Caco-2 (cell line): ENCODE measurements around the gene TMC1. TPM values are rescaled to one million over a fixed set of nuclear protein-coding genes. Genes with fewer than 3 reads are reported as not detected.

Experiments used
- BruUV-seq: library from RNA; stranded (reverse); fragments of 400-500 nt; replicated peaks from 2 replicates; lab custom pipeline; 2021; lab: Mats Ljungman, UMichigan
- CTCF ChIA-PET: fragments of 300-600 bp; sonication (Branson Sonifier 250); formaldehyde crosslinking; loops from one replicate; lab custom pipeline; 2022; ENCODE audit warnings: antibody characterized with exemption; lab: Charles Lee
- POLR2A ChIA-PET: fragments of 300-600 bp; sonication (Branson Sonifier 250); formaldehyde crosslinking; loops from one replicate; lab custom pipeline; 2022; ENCODE audit warnings: antibody characterized with exemption; lab: Charles Lee
- DNase-seq, 2 experiments: peaks; one replicate each; pipeline versions ENCODE4 v3.0.0 to v3.0.0-alpha.2; 2020 to 2022
- H3K27me3 ChIP-seq: replicated peaks from 2 replicates; pipeline ENCODE4 v1.6.0; 2011; ENCODE audit warnings: low read length; ENCODE audit not compliant: control insufficient read depth, insufficient read depth
- H3K36me3 ChIP-seq: 2 replicates; pipeline ENCODE4 v1.5.1; 2011; ENCODE audit warnings: low read length; ENCODE audit not compliant: control insufficient read depth, insufficient read depth
- H3K4me1 ChIP-seq: fragments of 250-450 bp; sonication (Bioruptor Pico); 2 replicates; pipeline ENCODE4 v1.5.1; 2020; ENCODE audit warnings: mild to moderate bottlenecking
- H3K4me3 ChIP-seq: 2 replicates; pipeline ENCODE4 v1.5.1; 2011; ENCODE audit warnings: low read depth, mild to moderate bottlenecking, control low read depth, low read length
- H3K9me3 ChIP-seq: fragments of 250-450 bp; sonication (Bioruptor Pico); 2 replicates; pipeline ENCODE4 v1.5.1; 2020; ENCODE audit warnings: mild to moderate bottlenecking, moderate library complexity
- H3K27ac Mint-ChIP-seq: one replicate; pipeline ENCODE4 v1.8.0; 2022; ENCODE audit warnings: mixed read lengths; ENCODE audit not compliant: unreplicated experiment
- H3K27me3 Mint-ChIP-seq: one replicate; pipeline ENCODE4 v1.8.0; 2022; ENCODE audit warnings: mixed read lengths; ENCODE audit not compliant: insufficient read depth, unreplicated experiment
- H3K36me3 Mint-ChIP-seq: one replicate; pipeline ENCODE4 v1.8.0; 2022; ENCODE audit warnings: mild to moderate bottlenecking, mixed read lengths; ENCODE audit not compliant: insufficient read depth, unreplicated experiment
- H3K4me1 Mint-ChIP-seq: one replicate; pipeline ENCODE4 v1.8.0; 2022; ENCODE audit warnings: low read depth, mixed read lengths; ENCODE audit not compliant: unreplicated experiment
- H3K4me3 Mint-ChIP-seq: one replicate; pipeline ENCODE4 v1.8.0; 2022; ENCODE audit warnings: mild to moderate bottlenecking, moderate library complexity, mixed read lengths; ENCODE audit not compliant: unreplicated experiment
- H3K9me3 Mint-ChIP-seq: one replicate; pipeline ENCODE4 v1.8.0; 2022; ENCODE audit warnings: mixed read lengths; ENCODE audit not compliant: unreplicated experiment
- intact Hi-C: fragments of 100-400 bp; cut with micrococcal nuclease; formaldehyde crosslinking; loops from one replicate; pipeline ENCODE4 v1.10.0; 2022; ENCODE audit not compliant: unreplicated experiment
- total RNA-seq: library from RNA; stranded (reverse); gene quantifications from 2 replicates; pipeline ENCODE4 v1.2.3, GENCODE V29; 2022
- TF ChIP-seq, protein P1 (sequence below), 2 experiments: fragments of 200-600 bp in 1 of 2; IDR thresholded peaks; 1 replicate in 1 of 2; 2 replicates in 1 of 2; pipeline versions ENCODE4 v1.5.1 to v1.8.0; 2011 to 2022; ENCODE audit warnings: antibody characterized with exemption in 1 of 2, control low read depth in 1 of 2, inconsistent platforms in 1 of 2, low read depth in 1 of 2, low read length in 1 of 2, mild to moderate bottlenecking in 1 of 2, moderate library complexity in 1 of 2; ENCODE audit not compliant: insufficient read depth in 1 of 2, severe bottlenecking in 1 of 2, unreplicated experiment in 1 of 2

TMC1 gene
- total RNA-seq, 1 experiment from 2014 or later = not detected

GRCh38 chr9:72773570-72773969 is 252.2 kb downstream of the TMC1 start:
- CTCF ChIA-PET = no interaction called here
- H3K36me3 Mint-ChIP-seq = no peaks in the 10 kb centered on the region
- no peaks in the 10 kb centered on the region for H3K4me1 Mint-ChIP-seq
- Histone ChIP-seq H3K4me3 (no peak overlapping the region), H3K36me3 (no peaks in the 10 kb centered on the region), H3K9me3 (no peaks in the 10 kb centered on the region), H3K27me3 (no peaks in the 10 kb centered on the region), H3K4me1 (no peaks in the 10 kb centered on the region)
- intact Hi-C loops = no loop called here
- no peak overlapping the region for H3K4me3 Mint-ChIP-seq
- TF ChIP-seq, protein P1, sequence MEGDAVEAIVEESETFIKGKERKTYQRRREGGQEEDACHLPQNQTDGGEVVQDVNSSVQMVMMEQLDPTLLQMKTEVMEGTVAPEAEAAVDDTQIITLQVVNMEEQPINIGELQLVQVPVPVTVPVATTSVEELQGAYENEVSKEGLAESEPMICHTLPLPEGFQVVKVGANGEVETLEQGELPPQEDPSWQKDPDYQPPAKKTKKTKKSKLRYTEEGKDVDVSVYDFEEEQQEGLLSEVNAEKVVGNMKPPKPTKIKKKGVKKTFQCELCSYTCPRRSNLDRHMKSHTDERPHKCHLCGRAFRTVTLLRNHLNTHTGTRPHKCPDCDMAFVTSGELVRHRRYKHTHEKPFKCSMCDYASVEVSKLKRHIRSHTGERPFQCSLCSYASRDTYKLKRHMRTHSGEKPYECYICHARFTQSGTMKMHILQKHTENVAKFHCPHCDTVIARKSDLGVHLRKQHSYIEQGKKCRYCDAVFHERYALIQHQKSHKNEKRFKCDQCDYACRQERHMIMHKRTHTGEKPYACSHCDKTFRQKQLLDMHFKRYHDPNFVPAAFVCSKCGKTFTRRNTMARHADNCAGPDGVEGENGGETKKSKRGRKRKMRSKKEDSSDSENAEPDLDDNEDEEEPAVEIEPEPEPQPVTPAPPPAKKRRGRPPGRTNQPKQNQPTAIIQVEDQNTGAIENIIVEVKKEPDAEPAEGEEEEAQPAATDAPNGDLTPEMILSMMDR (IDR thresholded peaks at IDR 0.05; ENCODE audit: insufficient read depth in 1 of 2, low read depth in 1 of 2, low read length in 1 of 2, severe bottlenecking in 1 of 2, unreplicated experiment in 1 of 2) = no peak
- no peak overlapping the region for H3K27ac Mint-ChIP-seq
- POLR2A ChIA-PET = no interaction called here
- DNase-seq = no peak
- no peaks in the 10 kb centered on the region for H3K9me3 Mint-ChIP-seq
- BruUV-seq = no TSS peak
- H3K27me3 Mint-ChIP-seq = peaks cover 3% of the 10 kb centered on the region

GRCh38 chr9:72775570-72775969 is 254.2 kb downstream of the TMC1 start:
- no peaks in the 10 kb centered on the region for H3K36me3 Mint-ChIP-seq
- H3K9me3 Mint-ChIP-seq = no peaks in the 10 kb centered on the region
- intact Hi-C loops = no loop called here
- H3K4me1 Mint-ChIP-seq = no peaks in the 10 kb centered on the region
- no peak overlapping the region for H3K4me3 ChIP-seq
- no peaks in the 10 kb centered on the region for H3K27me3 ChIP-seq
- CTCF ChIA-PET = no interaction called here
- no peak for DNase-seq
- H3K4me3 Mint-ChIP-seq = no peak overlapping the region
- H3K9me3 ChIP-seq = no peaks in the 10 kb centered on the region
- no TSS peak for BruUV-seq
- no peaks in the 10 kb centered on the region for H3K4me1 ChIP-seq
- H3K27me3 Mint-ChIP-seq = peaks cover 3% of the 10 kb centered on the region
- H3K27ac Mint-ChIP-seq = no peak overlapping the region
- POLR2A ChIA-PET = no interaction called here
- H3K36me3 ChIP-seq = no peaks in the 10 kb centered on the region
- TF ChIP-seq, protein P1 (IDR thresholded peaks at IDR 0.05; ENCODE audit: insufficient read depth in 1 of 2, low read depth in 1 of 2, low read length in 1 of 2, severe bottlenecking in 1 of 2, unreplicated experiment in 1 of 2) = no peak

GRCh38 chr9:72779614-72780013 is 258.2 kb downstream of the TMC1 start:
- H3K4me1 Mint-ChIP-seq = no peaks in the 10 kb centered on the region
- POLR2A ChIA-PET = no interaction called here
- Histone ChIP-seq H3K9me3 (no peaks in the 10 kb centered on the region), H3K27me3 (no peaks in the 10 kb centered on the region), H3K36me3 (no peaks in the 10 kb centered on the region), H3K4me1 (no peaks in the 10 kb centered on the region), H3K4me3 (no peak overlapping the region)
- H3K27me3 Mint-ChIP-seq = peaks cover 3% of the 10 kb centered on the region
- intact Hi-C loops = no loop called here
- H3K4me3 Mint-ChIP-seq = no peak overlapping the region
- no peaks in the 10 kb centered on the region for H3K36me3 Mint-ChIP-seq
- TF ChIP-seq, protein P1 (IDR thresholded peaks at IDR 0.05; ENCODE audit: insufficient read depth in 1 of 2, low read depth in 1 of 2, low read length in 1 of 2, severe bottlenecking in 1 of 2, unreplicated experiment in 1 of 2) = no peak
- H3K27ac Mint-ChIP-seq = no peak overlapping the region
- BruUV-seq = no TSS peak
- CTCF ChIA-PET = no interaction called here
- no peak for DNase-seq
- H3K9me3 Mint-ChIP-seq = no peaks in the 10 kb centered on the region
